HG02938 (cell line): ENCODE data around the gene EHMT1.

Experiments used
- ATAC-seq: cut with Tn5 transposase; IDR thresholded peaks from one replicate; pipeline ENCODE4 v1.9.1; 2021; ENCODE audit warnings: mild to moderate bottlenecking, moderate library complexity; ENCODE audit not compliant: unreplicated experiment

EHMT1 gene

GRCh38 chr9:137691646-137692351 lies 73.0 kb downstream of the EHMT1 start:
- no peak for ATAC-seq

- no peak for ATAC-seq
Measured at GRCh38 chr9:137694236-137694959, 75.6 kb downstream of the EHMT1 start.

DNA sequence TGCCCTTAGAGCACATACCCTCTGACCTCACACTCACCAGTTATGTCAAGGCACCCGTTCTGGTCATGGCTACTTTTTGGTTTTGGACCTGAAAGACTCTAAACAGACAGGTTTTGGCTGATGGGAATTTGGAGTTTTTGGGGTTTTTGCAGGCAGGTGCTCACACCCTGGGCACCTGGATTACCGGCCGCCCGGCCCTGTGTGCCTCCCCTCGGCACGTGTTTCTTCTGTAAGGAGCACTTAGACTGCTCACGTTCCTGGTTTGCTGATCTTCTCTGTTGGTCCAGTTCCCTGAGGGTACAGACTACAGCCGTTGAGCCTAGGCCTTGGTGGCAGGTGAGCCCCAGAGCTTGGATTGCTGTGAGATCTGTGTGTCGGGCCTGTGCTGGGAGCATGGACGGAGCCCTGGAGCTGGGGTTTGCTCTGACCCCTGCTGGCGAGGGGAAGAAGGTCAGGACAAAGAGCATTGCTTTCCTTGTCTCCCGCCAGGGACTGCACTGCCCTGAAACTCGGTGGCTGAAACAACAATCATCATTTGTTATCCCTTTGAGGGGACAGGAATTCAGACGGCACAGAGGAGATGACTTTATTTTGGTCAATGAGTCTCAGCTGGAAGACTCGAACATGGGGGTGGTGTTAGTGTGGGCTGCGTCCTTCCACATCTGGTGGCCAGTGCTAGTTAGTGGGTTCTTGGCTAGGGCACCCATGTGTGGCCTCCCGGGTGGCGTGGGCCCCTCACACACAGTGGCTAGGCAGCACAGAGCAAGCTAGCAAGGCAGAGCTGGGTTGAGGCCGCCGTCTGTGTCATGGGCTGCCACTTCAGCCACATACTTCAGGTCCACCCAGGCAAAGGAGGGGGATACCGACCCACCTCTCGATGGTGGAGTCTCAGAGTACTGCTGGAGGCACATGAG lies 76.4 kb downstream of the EHMT1 start:
- ATAC-seq: no peak

GRCh38 chr9:137696136-137696925 lies 77.5 kb downstream of the EHMT1 start:
- no peak for ATAC-seq

- ATAC-seq: no peak
Measured at GRCh38 chr9:137697193-137697592, 78.4 kb downstream of the EHMT1 start.

- ATAC-seq: no peak
Measured at GRCh38 chr9:137697832-137698231, 79.0 kb downstream of the EHMT1 start.

DNA sequence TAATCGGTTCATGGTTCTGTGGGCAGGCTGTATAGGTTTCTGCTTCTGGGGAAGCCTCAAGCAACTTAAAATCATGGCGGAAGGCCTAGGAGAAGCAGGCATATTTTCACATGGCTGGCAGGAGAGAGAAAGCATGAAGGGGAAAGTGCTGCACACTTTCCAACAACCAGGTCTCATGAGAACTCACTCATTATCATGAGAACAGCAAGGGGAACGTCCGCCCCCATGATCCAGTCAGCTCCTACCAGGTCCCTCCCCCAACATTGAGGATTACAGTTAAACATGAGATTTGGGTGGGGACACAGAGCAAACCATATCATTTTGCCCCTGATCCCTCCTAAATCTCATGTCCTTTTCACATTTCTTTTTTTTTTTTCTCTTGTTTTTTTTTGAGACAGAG lies 82.1 kb downstream of the EHMT1 start:
- no peak for ATAC-seq

DNA sequence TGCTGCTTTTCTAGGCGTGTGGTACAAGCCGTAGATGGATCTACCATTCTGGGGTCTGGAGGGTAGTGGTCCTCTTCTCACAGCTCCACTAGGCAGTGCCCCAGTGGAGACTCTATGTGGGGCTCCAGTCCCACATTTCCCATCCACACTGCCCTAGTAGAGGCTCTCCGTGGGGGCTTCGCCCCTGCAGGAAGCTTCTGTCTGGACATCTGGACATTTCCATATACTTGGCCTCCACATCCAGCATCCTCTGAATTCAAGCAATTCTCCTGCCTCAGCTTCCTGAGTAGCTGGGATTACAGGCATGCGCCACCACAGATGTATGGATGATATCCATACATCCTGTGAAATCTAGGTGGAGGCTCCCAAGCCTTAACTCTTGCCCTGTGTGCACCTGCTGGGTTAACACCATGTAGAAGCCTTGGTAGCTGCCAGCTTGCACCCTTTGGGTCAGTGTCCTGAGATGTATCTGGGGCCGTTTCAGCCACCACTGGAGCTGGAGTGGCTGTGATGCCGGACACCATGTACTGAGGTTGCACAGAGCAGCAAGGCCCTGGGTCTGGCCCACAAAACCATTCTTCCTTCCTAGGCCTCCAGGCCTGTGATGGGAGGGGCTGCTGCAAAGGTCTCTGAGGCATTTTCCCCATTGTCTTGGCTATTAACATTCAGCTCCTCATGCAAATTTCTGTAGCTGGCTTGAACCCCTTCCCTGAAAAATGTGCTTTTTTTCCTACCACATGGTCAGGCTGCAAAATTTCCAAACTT lies 84.0 kb downstream of the EHMT1 start:
- ATAC-seq: no peak

DNA sequence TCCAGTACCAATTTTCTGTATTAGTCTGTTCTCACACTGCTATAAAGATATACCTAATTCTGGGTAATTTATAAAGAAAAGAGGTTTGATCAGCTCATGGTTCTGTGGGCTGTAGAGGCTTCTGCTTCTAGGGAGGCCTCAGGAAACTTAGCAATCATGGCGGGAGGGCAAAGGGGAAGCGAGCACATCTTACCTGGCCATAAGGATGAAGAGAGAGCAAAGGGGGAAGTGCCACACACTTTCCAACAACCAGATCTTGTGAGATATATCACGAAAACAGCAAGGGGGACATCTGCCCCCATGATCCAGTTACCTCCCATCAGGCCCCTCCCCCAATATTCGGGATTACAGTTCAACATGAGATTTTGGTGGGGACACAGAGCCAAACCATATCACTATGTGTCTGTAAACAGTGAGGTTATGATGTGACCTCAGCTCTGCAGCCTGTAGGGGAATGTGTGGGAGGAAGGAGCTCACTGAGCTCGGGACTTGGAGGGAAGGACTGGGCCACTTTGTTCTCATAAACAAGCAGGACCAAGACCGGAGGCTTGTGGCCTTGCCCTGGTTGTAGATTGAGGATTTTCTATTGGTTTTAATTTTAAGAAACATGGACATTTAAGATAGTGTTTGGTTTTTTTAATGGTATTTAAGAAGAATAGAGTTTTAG lies 85.2 kb downstream of the EHMT1 start:
- ATAC-seq: no peak

DNA sequence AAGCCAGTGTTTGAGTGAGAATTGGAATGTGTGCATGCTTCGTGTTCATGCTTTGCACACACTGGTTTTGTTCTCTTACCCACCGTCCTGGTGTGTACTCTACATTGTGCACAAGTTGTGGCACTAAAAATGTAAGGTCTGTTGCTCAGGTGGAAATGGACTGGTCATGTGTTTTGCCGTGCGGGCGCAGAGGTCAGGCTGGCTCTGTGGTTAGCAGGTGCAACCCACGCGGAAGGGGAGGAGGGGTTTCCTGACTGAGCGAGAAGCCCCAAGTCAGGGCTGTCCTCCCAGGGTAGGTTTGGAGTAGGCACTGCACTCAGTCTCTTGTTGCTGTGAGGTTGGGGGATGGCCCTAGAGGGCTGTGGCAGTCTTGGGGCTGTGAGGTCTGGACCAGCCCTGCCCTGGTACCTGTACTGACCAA lies 86.6 kb downstream of the EHMT1 start:
- ATAC-seq: peak; percentile 56

DNA sequence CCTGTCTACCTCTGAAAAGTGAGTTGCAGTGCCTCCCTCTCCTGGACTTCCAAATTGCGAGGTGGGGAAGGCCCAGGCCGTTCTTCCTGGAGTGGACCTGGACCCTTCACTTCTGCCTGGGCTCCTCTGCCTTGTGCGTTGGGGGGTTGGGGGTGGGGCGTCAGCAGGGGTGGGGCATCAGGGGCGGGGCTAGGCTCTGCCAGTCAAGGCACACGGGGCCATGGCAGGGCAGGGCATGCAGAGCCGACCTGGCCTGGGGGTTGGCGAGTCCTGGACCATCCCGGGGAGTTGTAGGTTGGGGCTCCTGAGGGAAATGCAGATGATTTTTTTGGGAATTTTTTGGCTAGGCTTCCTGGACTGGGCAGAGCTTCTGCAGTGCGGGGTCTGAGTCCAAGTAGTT lies 87.1 kb downstream of the EHMT1 start:
- no peak for ATAC-seq

GRCh38 chr9:137707361-137707760 lies 88.6 kb downstream of the EHMT1 start:
- ATAC-seq: no peak

GRCh38 chr9:137708590-137709284 lies 89.9 kb downstream of the EHMT1 start:
- ATAC-seq: no peak

- no peak for ATAC-seq
Measured at GRCh38 chr9:137709411-137710101, 90.8 kb downstream of the EHMT1 start.

GRCh38 chr9:137710704-137711103 lies 91.9 kb downstream of the EHMT1 start:
- ATAC-seq: no peak

GRCh38 chr9:137711678-137712105 lies 92.9 kb downstream of the EHMT1 start:
- no peak for ATAC-seq

DNA sequence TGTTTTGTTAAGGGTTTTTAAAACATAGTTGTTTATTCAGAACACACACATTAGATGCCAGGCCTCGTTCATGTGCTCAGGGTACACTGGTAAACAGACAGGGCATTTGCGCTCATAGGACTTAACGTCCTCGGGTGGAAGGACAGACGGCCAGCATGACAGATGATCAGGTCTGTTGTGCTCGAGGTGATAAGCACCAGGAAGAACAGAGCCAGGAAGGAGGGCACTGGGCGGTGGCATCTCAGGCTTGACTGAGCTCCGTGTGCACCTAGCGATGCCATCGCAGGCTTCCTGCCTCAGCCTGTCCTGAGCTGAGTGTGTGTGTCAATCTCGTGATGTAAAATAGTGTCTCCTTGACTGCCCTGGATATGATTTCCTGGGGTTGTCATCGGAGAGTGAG lies 96.5 kb downstream of the EHMT1 start:
- no peak for ATAC-seq
